ENCODE measurements around the gene IKBKG. TPM values are rescaled to one million over a fixed set of nuclear protein-coding genes. Genes with fewer than 3 reads are reported as not detected.
A peak's percentile ranks its signal among the peaks of the same experiment; 100 is the strongest.

IKBKG gene
- total and polyA plus RNA-seq, 2 of the 4 experiments (the other 2 are of a cell fraction), result 16.5 to 38.2 TPM

DNA sequence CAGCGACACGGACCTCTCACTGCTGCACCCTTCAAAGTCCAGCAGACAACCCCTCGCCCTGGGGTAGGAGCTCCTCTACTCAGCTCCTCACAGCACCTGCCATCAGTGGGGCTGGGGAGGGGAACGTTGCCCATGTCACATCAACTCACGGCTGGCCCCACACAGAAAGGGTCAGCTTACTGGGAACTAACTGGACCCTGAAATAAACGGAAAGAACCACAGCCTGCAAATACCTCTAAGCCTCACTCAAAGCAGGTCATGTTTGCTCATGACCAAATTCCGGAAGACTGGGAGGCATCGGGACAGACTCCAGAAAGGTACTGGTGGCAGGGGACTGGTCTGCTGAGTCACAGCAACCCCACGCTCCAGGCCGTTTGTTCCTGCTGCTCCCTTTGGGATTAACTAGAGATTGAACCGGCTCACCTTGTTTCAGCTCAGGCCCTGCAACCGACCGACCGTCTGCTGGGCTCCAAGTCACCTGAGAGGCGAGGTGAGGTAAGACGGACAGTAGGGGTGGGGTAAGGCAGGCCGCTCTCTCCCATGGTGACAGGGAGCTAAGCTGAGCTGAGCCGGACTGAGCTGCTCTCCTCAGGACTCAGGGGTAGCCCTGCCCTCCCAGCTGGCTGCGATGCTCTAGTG is 6.4 kb upstream of the IKBKG start:
- TF ChIP-seq RCOR1 (IDR thresholded peaks at IDR 0.05; ENCODE audit: insufficient replicate concordance, low read length), result no peak
- no peak for TF ChIP-seq MXI1 (IDR thresholded peaks at IDR 0.05; ENCODE audit: borderline replicate concordance, low read depth, low read length)
- no peak for TF ChIP-seq CHD1 (IDR thresholded peaks at IDR 0.05; ENCODE audit: low read depth, low read length)
- TF ChIP-seq, protein P1, sequence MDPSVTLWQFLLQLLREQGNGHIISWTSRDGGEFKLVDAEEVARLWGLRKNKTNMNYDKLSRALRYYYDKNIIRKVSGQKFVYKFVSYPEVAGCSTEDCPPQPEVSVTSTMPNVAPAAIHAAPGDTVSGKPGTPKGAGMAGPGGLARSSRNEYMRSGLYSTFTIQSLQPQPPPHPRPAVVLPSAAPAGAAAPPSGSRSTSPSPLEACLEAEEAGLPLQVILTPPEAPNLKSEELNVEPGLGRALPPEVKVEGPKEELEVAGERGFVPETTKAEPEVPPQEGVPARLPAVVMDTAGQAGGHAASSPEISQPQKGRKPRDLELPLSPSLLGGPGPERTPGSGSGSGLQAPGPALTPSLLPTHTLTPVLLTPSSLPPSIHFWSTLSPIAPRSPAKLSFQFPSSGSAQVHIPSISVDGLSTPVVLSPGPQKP (IDR thresholded peaks at IDR 0.05; ENCODE audit: borderline replicate concordance, low read depth, low read length), result no peak
- peak overlapping the region; percentile 48 for H3K4me2 ChIP-seq (ENCODE audit: low read depth, low read length)
- no peak overlapping the region; the same call in 1 of the 2 replicates for H3K9ac ChIP-seq (ENCODE audit: low read depth, low read length)
- H3K4ac ChIP-seq (ENCODE audit: low read depth, low read length), result peak overlapping the region; percentile 100
- dilution Hi-C loops (cut with HindIII; ENCODE audit: low sequenced_read_pairs, unreplicated experiment) (no loop called here), in situ Hi-C loops (cut with MboI; ENCODE audit: low sequenced_read_pairs) (loop anchor here (25.0 kb wide), 1 partner anchor 1579 kb away; no protein-coding TSS in a partner anchor), intact Hi-C loops (cut with micrococcal nuclease) (no loop called here)
- DNase-seq (no peak), ATAC-seq (ENCODE audit: low read depth) (no peak)
- peak overlapping the region; percentile 99 for H4K91ac ChIP-seq (ENCODE audit: insufficient read depth, low read depth, low read length)
- peak overlapping the region; percentile 76 for H2AFZ ChIP-seq (replicated peaks; ENCODE audit: low read length, poor library complexity)
- no TSS peak for BruUV-seq (replicated peaks)
- peaks cover 7% of the 10 kb centered on the region; the same call in 1 of the 2 replicates for H4K20me1 ChIP-seq (ENCODE audit: insufficient read depth, low read length)
- peak overlapping the region; percentile 65 to 97; a peak in 3 of 4 replicates for H4K8ac ChIP-seq (ENCODE audit: low read depth in 2 of 2, low read length in 2 of 2)
- peaks cover 19% of the 10 kb centered on the region for H3K9me1 ChIP-seq (ENCODE audit: insufficient read depth, low read length)
- H3K23ac ChIP-seq (ENCODE audit: low read depth, low read length), result peak overlapping the region; percentile 99
- H2BK15ac ChIP-seq (ENCODE audit: low read depth, low read length), result peak overlapping the region; percentile 96; the same call in 2 of the 3 replicates
- H2AK5ac ChIP-seq (ENCODE audit: low read depth, low read length), result peak overlapping the region; percentile 99
- no peaks in the 10 kb centered on the region for H3K27me3 ChIP-seq (ENCODE audit: control insufficient read depth, insufficient read depth, low read length)
- ChIA-PET POLR2A (ENCODE audit: unreplicated experiment) (no interaction called here), CTCF (interaction anchor here (1.6 to 1.7 kb wide), 2 partner anchors 14 to 142 kb away, joined by 3 to 5 read pairs; no protein-coding TSS in a partner anchor)
- peak overlapping the region; percentile 78 for H3K56ac ChIP-seq (ENCODE audit: extremely low read depth, insufficient read depth, low read length)
- no peaks in the 10 kb centered on the region for H3K9me3 ChIP-seq (ENCODE audit: control insufficient read depth, insufficient read depth, low read length)
- peak overlapping the region; percentile 98 for H3K14ac ChIP-seq (replicated peaks; ENCODE audit: low read depth, low read length)
- H3K4me1 ChIP-seq (ENCODE audit: control insufficient read depth, insufficient read depth, low read length), result peaks cover 23% of the 10 kb centered on the region
- 84% methylated on average over 12 of the region's 19 CpGs; no CpG with 5 or more reads in 1 of the 2 experiments for WGBS, 2 experiments (ENCODE audit: extremely low coverage in 2 of 2, insufficient read length in 1 of 2)
- H2BK120ac ChIP-seq (ENCODE audit: low read depth, low read length), result peak overlapping the region; percentile 100
- peak overlapping the region; percentile 99 for H2BK5ac ChIP-seq (ENCODE audit: low read depth, low read length, poor library complexity, severe bottlenecking)
- peaks cover 42% of the 10 kb centered on the region for H3K36me3 ChIP-seq (ENCODE audit: control insufficient read depth, insufficient read depth, low read length)
- no peak overlapping the region for H3K4me3 ChIP-seq (ENCODE audit: insufficient read depth, low read depth, low read length)
- peaks cover 8 to 55% of the 10 kb centered on the region in 2 experiments; a peak in 3 of 4 replicates for H3K79me1 ChIP-seq (ENCODE audit: low read depth in 1 of 2, low read length in 2 of 2)
- H2AK9ac ChIP-seq (replicated peaks; ENCODE audit: low read depth, low read length, poor library complexity), result peak overlapping the region; percentile 97
- peak overlapping the region; percentile 99 for H3K27ac ChIP-seq (ENCODE audit: insufficient read depth, low read length)
- peak overlapping the region; percentile 100 for H4K5ac ChIP-seq (ENCODE audit: low read depth, low read length)
- peak overlapping the region; percentile 99 for H2BK20ac ChIP-seq (ENCODE audit: low read depth, low read length)
- H3K18ac ChIP-seq (ENCODE audit: low read depth, low read length), result peak overlapping the region; percentile 99
